HAP-1 (cell line): ENCODE data around the gene TOLLIP.
A peak's percentile ranks its signal among the peaks of the same experiment; 100 is the strongest.

Experiments used
- DNase-seq, 2 experiments: peaks; one replicate each; pipeline ENCODE4 v3.0.0-alpha.2; 2016 to 2020; ENCODE audit warnings: low spot score in 2 of 2
- H3K27me3 ChIP-seq: fragments of 250-450 bp; sonication (Bioruptor Pico); 2 replicates; pipeline ENCODE4 v1.5.1; 2020; ENCODE audit warnings: low read depth, mild to moderate bottlenecking, moderate library complexity
- H3K36me3 ChIP-seq: fragments of 250-450 bp; sonication (Bioruptor Pico); replicated peaks from 2 replicates; pipeline ENCODE4 v1.5.1; 2020; ENCODE audit warnings: mild to moderate bottlenecking
- H3K4me1 ChIP-seq: fragments of 250-450 bp; sonication (Bioruptor Pico); 2 replicates; pipeline ENCODE4 v1.5.1; 2020; ENCODE audit warnings: mild to moderate bottlenecking
- H3K4me3 ChIP-seq: fragments of 250-450 bp; sonication (Bioruptor Pico); 2 replicates; pipeline ENCODE4 v1.5.1; 2020; ENCODE audit warnings: mild to moderate bottlenecking, moderate library complexity
- H3K9me3 ChIP-seq: fragments of 250-450 bp; sonication (Bioruptor Pico); 2 replicates; pipeline ENCODE4 v1.5.1; 2020; ENCODE audit warnings: mild to moderate bottlenecking, moderate library complexity
- in situ Hi-C: fragments of 300-500 bp; cut with MboI; formaldehyde crosslinking; loops from 3 replicates; pipeline ENCODE4 v1.14.3; 2020; ENCODE audit warnings: low sequenced_read_pairs, inconsistent platforms, mixed read lengths

Gene TOLLIP

GRCh38 chr11:1337647-1338007, 28.2 kb upstream of the TOLLIP start:
- Histone ChIP-seq H3K9me3 (no peaks in the 10 kb centered on the region), H3K27me3 (no peaks in the 10 kb centered on the region), H3K4me3 (no peak overlapping the region), H3K36me3 (no peaks in the 10 kb centered on the region), H3K4me1 (peaks cover 6% of the 10 kb centered on the region)
- in situ Hi-C loops = loop anchor here (10.0 kb wide), 1 partner anchor 47 kb away; the partner anchor contains the start of gene BRSK2
- no peak for DNase-seq

GRCh38 chr11:1336836-1337646, 27.6 kb upstream of the TOLLIP start:
- in situ Hi-C loops = loop anchor here (10.0 kb wide), 1 partner anchor 48 kb away; the partner anchor contains the start of gene BRSK2
- H3K27me3 ChIP-seq = no peaks in the 10 kb centered on the region
- H3K9me3 ChIP-seq = no peaks in the 10 kb centered on the region
- peaks cover 6% of the 10 kb centered on the region for H3K4me1 ChIP-seq
- DNase-seq = peak in 1 of 2 experiments; percentile 65
- H3K4me3 ChIP-seq = peak overlapping the region; percentile 25
- no peaks in the 10 kb centered on the region for H3K36me3 ChIP-seq

GRCh38 chr11:1335811-1336761, 26.7 kb upstream of the TOLLIP start:
- H3K4me1 ChIP-seq = peaks cover 6% of the 10 kb centered on the region
- H3K4me3 ChIP-seq = peak overlapping the region; percentile 19
- in situ Hi-C loops = loop anchor here (10.0 kb wide), 1 partner anchor 49 kb away; the partner anchor contains the start of gene BRSK2
- no peaks in the 10 kb centered on the region for H3K36me3 ChIP-seq
- H3K27me3 ChIP-seq = no peaks in the 10 kb centered on the region
- peak; percentile 43 to 84 for DNase-seq
- no peaks in the 10 kb centered on the region for H3K9me3 ChIP-seq

- no peak for DNase-seq
- Histone ChIP-seq H3K9me3 (no peaks in the 10 kb centered on the region), H3K4me1 (peaks cover 6% of the 10 kb centered on the region), H3K36me3 (no peaks in the 10 kb centered on the region), H3K27me3 (no peaks in the 10 kb centered on the region), H3K4me3 (no peak overlapping the region; the same call in 1 of the 2 replicates)
- in situ Hi-C loops = loop anchor here (10.0 kb wide), 1 partner anchor 49 kb away; the partner anchor contains the start of gene BRSK2
These were observed 25.9 kb upstream of the TOLLIP start for GRCh38 chr11:1335264-1335810.

GRCh38 chr11:1333860-1334259, 24.4 kb upstream of the TOLLIP start:
- peaks cover 6% of the 10 kb centered on the region for H3K4me1 ChIP-seq
- H3K9me3 ChIP-seq = no peaks in the 10 kb centered on the region
- H3K36me3 ChIP-seq = no peaks in the 10 kb centered on the region
- in situ Hi-C loops = loop anchor here (10.0 kb wide), 1 partner anchor 51 kb away; the partner anchor contains the start of gene BRSK2
- no peak for DNase-seq
- H3K27me3 ChIP-seq = no peaks in the 10 kb centered on the region
- H3K4me3 ChIP-seq = no peak overlapping the region

- Histone ChIP-seq H3K4me1 (peaks cover 6% of the 10 kb centered on the region), H3K4me3 (no peak overlapping the region), H3K36me3 (no peaks in the 10 kb centered on the region), H3K27me3 (no peaks in the 10 kb centered on the region), H3K9me3 (no peaks in the 10 kb centered on the region; the same call in 1 of the 2 replicates)
- no peak for DNase-seq
- in situ Hi-C loops = loop anchor here (10.0 kb wide), 1 partner anchor 52 kb away; the partner anchor contains the start of gene BRSK2
These were observed 23.8 kb upstream of the TOLLIP start for GRCh38 chr11:1333091-1333772.

- in situ Hi-C loops = loop anchor here (10.0 kb wide), 1 partner anchor 54 kb away; the partner anchor contains the start of gene BRSK2
- Histone ChIP-seq H3K9me3 (peaks cover 6% of the 10 kb centered on the region; the same call in 1 of the 2 replicates), H3K4me3 (no peak overlapping the region), H3K36me3 (no peaks in the 10 kb centered on the region), H3K4me1 (peaks cover under 1% of the 10 kb centered on the region), H3K27me3 (no peaks in the 10 kb centered on the region)
- DNase-seq = no peak
These were observed 21.0 kb upstream of the TOLLIP start for GRCh38 chr11:1330473-1330872.

- no peaks in the 10 kb centered on the region for H3K4me1 ChIP-seq
- no peak overlapping the region for H3K4me3 ChIP-seq
- H3K9me3 ChIP-seq = peaks cover 6% of the 10 kb centered on the region; the same call in 1 of the 2 replicates
- peaks cover 8% of the 10 kb centered on the region; the same call in 1 of the 2 replicates for H3K27me3 ChIP-seq
- no peaks in the 10 kb centered on the region for H3K36me3 ChIP-seq
- no peak for DNase-seq
- in situ Hi-C loops = no loop called here
These were observed 17.6 kb upstream of the TOLLIP start for GRCh38 chr11:1327064-1327460.

GRCh38 chr11:1326435-1327063, 17.1 kb upstream of the TOLLIP start:
- Histone ChIP-seq H3K36me3 (no peaks in the 10 kb centered on the region), H3K4me3 (no peak overlapping the region), H3K9me3 (peaks cover 6% of the 10 kb centered on the region; the same call in 1 of the 2 replicates), H3K27me3 (peaks cover 8% of the 10 kb centered on the region; the same call in 1 of the 2 replicates), H3K4me1 (no peaks in the 10 kb centered on the region)
- no peak for DNase-seq
- in situ Hi-C loops = no loop called here

- Histone ChIP-seq H3K36me3 (no peaks in the 10 kb centered on the region), H3K27me3 (peaks cover 8% of the 10 kb centered on the region; the same call in 1 of the 2 replicates), H3K4me1 (no peaks in the 10 kb centered on the region), H3K9me3 (peaks cover 6% of the 10 kb centered on the region; the same call in 1 of the 2 replicates), H3K4me3 (no peak overlapping the region)
- DNase-seq = no peak
- in situ Hi-C loops = no loop called here
These were observed 14.3 kb upstream of the TOLLIP start for GRCh38 chr11:1323774-1324173.

GRCh38 chr11:1317993-1318392, 8.6 kb upstream of the TOLLIP start:
- in situ Hi-C loops = no loop called here
- Histone ChIP-seq H3K36me3 (no peaks in the 10 kb centered on the region), H3K9me3 (peaks cover 4% of the 10 kb centered on the region; the same call in 1 of the 2 replicates), H3K4me3 (no peak overlapping the region), H3K27me3 (no peaks in the 10 kb centered on the region), H3K4me1 (no peaks in the 10 kb centered on the region)
- no peak for DNase-seq

GRCh38 chr11:1317432-1317831, 8.0 kb upstream of the TOLLIP start:
- in situ Hi-C loops = no loop called here
- H3K27me3 ChIP-seq = no peaks in the 10 kb centered on the region
- H3K4me1 ChIP-seq = no peaks in the 10 kb centered on the region
- no peak overlapping the region for H3K4me3 ChIP-seq
- H3K36me3 ChIP-seq = no peaks in the 10 kb centered on the region
- H3K9me3 ChIP-seq = peaks cover 4% of the 10 kb centered on the region; the same call in 1 of the 2 replicates
- DNase-seq = no peak
